Measurements from ENCODE around the gene CUL7. TPM values are rescaled to one million over a fixed set of nuclear protein-coding genes. Genes with fewer than 3 reads are reported as not detected.
A peak's percentile ranks its signal among the peaks of the same experiment; 100 is the strongest.

The CUL7 gene
- total RNA-seq, 1 donor from 2014 or later: 20.1 TPM

- peaks cover 39% of the 10 kb centered on the region for H3K4me1 ChIP-seq
- no peak overlapping the region for H3K27ac ChIP-seq
- DNase-seq (no peak), ATAC-seq (no peak)
- H3K4me3 ChIP-seq: no peak overlapping the region
- H3K36me3 ChIP-seq: peaks cover 27% of the 10 kb centered on the region
- TF ChIP-seq CTCF (IDR thresholded peaks at IDR 0.05): no peak
- H3K27me3 ChIP-seq: no peaks in the 10 kb centered on the region
- intact Hi-C loops (cut with DNase I): no loop called here
- no peaks in the 10 kb centered on the region for H3K9me3 ChIP-seq
Measured at GRCh38 chr6:43055966-43056365, 2.3 kb upstream of the CUL7 start.

DNA sequence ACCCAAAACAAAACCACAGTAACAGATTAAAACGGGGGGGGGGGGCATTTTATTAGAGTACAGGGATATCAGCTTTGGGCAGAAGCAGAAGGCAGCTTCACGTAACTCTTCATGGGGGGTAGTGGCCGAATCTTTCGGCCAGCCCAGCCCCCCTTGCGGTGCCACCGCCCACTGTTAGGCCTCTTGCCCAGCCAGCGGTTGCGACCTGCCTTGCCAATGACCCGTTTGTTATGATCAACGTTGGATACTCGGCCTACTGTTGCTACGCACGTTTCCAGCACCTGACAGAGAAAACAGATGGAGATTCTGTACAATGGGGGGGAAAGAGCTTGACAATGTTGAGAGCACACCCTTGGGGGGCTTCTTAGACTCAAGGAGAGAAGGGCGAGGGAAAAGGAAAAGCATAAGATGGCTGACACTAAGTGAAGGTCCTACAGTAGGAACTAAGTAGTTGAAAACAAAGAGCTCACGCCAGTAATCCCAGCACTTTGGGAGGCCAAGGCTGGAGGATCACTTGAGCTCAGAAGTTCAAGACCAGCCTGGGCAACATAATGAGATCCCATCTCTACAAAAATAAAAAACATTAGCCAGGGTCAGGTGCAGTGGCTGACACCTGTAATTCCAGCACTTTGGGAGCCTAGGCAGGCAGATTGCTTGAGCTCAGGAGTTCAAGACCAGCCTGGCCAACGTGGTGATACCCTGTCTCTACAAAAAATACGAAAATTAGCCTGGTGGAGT is 724 bp upstream of the CUL7 start:
- Histone ChIP-seq H3K36me3 (peaks cover 36% of the 10 kb centered on the region), H3K4me1 (peaks cover 29% of the 10 kb centered on the region), H3K27me3 (no peaks in the 10 kb centered on the region), H3K9me3 (no peaks in the 10 kb centered on the region), H3K4me3 (peak overlapping the region; percentile 84), H3K27ac (peak overlapping the region; percentile 96)
- ATAC-seq (no peak), DNase-seq (no peak)
- TF ChIP-seq CTCF (IDR thresholded peaks at IDR 0.05): no peak
- intact Hi-C loops (cut with DNase I): no loop called here

DNA sequence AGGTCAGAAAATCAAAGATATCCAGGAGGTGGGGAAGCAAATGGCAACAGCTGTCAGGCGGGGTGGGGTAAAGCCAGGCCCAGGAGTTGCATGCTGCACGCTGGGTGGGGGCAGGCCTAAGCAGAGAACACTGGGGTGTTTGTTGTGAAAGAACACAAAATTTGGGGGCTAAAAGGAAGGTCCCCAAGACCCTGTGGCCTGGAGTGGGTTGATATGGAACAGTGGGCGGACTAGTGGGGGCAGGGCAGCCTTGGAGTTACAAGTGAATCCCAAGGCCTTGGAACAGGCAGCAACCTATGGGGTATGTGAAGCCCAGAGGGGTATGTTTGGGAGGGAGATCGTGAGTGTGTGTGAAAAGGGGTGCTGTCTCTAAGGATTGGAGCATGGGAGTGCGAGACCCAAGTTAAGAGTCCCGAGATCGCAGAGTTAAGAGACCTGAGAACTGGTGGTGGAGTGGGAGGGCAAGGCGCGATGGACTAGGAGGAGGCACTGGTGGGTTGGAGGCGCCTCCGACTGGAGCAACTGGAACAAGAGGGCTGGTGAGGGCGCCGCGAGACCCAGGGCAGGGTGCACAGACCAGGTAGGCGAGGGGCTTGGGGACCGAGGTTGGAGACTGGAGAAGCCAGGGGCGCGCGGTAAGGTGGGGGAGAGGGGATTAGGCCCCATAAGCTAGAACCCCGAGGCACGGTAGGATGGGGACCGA is 658 bp downstream of the CUL7 start:
- peak; percentile 33 for ATAC-seq
- intact Hi-C loops (cut with DNase I): no loop called here
- Histone ChIP-seq H3K9me3 (no peaks in the 10 kb centered on the region), H3K4me3 (peak overlapping the region; percentile 84), H3K4me1 (peaks cover 20% of the 10 kb centered on the region), H3K27ac (peak overlapping the region; percentile 96), H3K27me3 (no peaks in the 10 kb centered on the region), H3K36me3 (peaks cover 47% of the 10 kb centered on the region)
- TF ChIP-seq CTCF (IDR thresholded peaks at IDR 0.05): no peak
- no peak for DNase-seq

- intact Hi-C loops (cut with DNase I): no loop called here
- no peak for TF ChIP-seq CTCF (IDR thresholded peaks at IDR 0.05)
- Histone ChIP-seq H3K27me3 (no peaks in the 10 kb centered on the region), H3K4me1 (peaks cover 17% of the 10 kb centered on the region), H3K27ac (peak overlapping the region; percentile 96), H3K4me3 (peak overlapping the region; percentile 84), H3K36me3 (peaks cover 47% of the 10 kb centered on the region), H3K9me3 (no peaks in the 10 kb centered on the region)
- DNase-seq (no peak), ATAC-seq (no peak)
Measured at GRCh38 chr6:43052225-43052841, 1.3 kb downstream of the CUL7 start.

DNA sequence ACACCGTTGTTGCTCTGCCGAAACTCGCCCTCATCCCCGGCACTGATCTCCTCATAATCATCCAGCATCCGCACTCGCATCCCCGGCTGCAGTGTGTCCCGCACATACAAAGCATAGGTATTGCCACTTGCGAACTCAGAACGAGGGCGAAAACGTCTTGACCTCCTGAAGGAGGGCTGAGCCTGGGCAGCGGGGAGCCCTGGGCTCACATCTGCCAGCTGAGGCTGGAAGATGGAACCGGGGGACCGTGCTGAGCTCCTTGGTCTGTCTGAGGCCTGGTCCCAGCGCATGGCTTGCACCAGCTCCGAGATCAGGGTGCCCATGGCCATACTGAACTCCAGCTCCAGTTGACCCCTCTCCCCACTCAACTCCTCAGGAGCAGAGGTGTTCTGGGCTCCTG is 2.7 kb downstream of the CUL7 start:
- intact Hi-C loops (cut with DNase I): no loop called here

More for the DNA sequence above, 2.7 kb downstream of the CUL7 start:
- Histone ChIP-seq H3K9me3 (no peaks in the 10 kb centered on the region), H3K4me1 (peaks cover 17% of the 10 kb centered on the region), H3K27ac (no peak overlapping the region), H3K36me3 (peaks cover 47% of the 10 kb centered on the region), H3K27me3 (no peaks in the 10 kb centered on the region), H3K4me3 (no peak overlapping the region)
- no peak for ATAC-seq
- DNase-seq: no peak
- no peak for TF ChIP-seq CTCF (IDR thresholded peaks at IDR 0.05)

All from upper lobe of right lung (tissue), 1 donor.